GM23248 (cell line): ENCODE data around the gene CLEC12A.

ENCODE experiments used
- EZH2 ChIP-seq: fragments of 200-600 bp; sonication (generic); IDR thresholded peaks from 2 replicates; pipeline ENCODE4 v1.6.1; 2018; ENCODE audit warnings: antibody characterized with exemption, mild to moderate bottlenecking; ENCODE audit not compliant: insufficient read depth, poor library complexity, severe bottlenecking
- EZH2phosphoT487 ChIP-seq: fragments of 200-600 bp; sonication (generic); IDR thresholded peaks from 2 replicates; pipeline ENCODE4 v1.6.1; 2018; ENCODE audit warnings: antibody characterized with exemption, moderate library complexity, mild to moderate bottlenecking, low read depth; ENCODE audit not compliant: insufficient read depth

DNA sequence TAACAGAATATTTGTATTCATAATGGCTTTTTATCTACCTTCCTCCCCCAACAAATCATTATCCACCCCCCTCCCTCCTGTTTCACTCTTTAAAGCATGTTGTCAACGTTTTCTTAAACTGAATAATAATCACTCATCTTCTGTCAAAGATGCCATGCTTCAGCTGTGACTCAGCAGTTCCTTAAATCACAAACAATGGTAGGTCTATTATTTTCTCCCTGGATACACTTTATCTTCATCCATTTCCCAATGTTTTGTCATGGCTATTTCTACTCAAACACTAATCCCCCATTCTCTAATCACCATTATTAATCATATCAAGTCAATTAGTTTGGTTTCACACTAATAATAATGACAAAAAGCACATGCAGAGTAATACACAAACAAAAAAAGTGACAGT is 45.7 kb downstream of the CLEC12A start:
- TF ChIP-seq EZH2 (no peak), EZH2phosphoT487 (no peak)
